ENCODE data around the gene SHCBP1.
A peak's percentile ranks its signal among the peaks of the same experiment; 100 is the strongest.

Gene SHCBP1, protein sequence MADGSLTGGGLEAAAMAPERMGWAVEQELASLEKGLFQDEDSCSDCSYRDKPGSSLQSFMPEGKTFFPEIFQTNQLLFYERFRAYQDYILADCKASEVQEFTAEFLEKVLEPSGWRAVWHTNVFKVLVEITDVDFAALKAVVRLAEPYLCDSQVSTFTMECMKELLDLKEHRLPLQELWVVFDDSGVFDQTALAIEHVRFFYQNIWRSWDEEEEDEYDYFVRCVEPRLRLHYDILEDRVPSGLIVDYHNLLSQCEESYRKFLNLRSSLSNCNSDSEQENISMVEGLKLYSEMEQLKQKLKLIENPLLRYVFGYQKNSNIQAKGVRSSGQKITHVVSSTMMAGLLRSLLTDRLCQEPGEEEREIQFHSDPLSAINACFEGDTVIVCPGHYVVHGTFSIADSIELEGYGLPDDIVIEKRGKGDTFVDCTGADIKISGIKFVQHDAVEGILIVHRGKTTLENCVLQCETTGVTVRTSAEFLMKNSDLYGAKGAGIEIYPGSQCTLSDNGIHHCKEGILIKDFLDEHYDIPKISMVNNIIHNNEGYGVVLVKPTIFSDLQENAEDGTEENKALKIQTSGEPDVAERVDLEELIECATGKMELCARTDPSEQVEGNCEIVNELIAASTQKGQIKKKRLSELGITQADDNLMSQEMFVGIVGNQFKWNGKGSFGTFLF

DNA sequence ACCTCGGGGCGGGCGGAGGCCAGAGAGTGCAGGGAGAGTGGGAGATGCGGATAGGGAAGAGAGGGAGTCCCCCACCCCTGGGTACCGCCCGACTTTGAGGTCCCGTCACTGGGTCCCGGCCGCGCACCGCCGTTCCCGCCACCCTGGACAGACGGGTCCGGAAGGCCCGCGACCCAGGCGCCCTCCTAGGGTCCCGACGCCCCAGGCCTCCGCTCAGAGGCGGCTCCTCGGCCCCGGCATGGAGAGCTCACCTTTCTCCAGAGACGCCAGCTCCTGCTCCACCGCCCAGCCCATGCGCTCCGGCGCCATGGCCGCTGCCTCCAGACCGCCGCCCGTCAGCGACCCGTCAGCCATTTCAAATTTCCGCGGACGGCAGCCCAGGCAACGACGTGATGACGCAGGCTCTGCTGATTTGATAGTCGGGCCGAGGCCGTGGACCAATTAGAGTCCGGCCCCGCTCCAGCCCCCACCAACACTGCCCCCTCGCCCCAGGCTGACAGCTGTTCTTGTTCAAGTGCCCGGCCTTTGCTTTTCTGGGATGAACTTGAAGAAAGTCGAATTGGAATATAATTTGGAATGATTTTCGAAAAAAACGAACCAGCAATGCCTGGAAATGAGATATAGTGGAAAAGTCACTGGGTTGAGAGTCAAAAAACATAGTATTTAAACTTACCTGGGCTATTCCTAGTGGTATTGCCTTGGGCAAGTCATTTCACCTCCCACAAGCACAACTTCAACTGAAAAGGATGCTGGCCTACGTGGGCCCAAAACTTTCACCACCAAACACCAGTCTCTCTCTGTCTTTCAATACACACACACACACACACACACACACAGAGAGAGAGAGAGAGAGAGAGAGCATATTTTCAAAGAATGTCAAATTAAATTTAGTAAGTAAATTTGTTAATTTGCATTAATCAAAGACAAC, at the start of gene SHCBP1:
Gene SHCBP1 (minus strand): TSS at position 374 of the 928 bp plus-strand sequence. CDS start 20 bp downstream, at position 354.
- Mint-ChIP-seq H3K4me1 (ENCODE audit: low read depth) (peaks cover 26% of the 10 kb centered on the region), H3K27me3 (no peaks in the 10 kb centered on the region), H3K4me3 (peak within 1 kb of the TSS; percentile 95), H3K36me3 (ENCODE audit: low read depth) (peaks cover 14% of the 10 kb centered on the region), H3K27ac (peak within 1 kb of the TSS; percentile 88), H3K9me3 (no peaks in the 10 kb centered on the region)
- intact Hi-C loops (cut with micrococcal nuclease): loop anchor here (2.0 kb wide), 1 partner anchor 68 kb away; the partner anchor contains the start of genes ORC6 and VPS35

DNA sequence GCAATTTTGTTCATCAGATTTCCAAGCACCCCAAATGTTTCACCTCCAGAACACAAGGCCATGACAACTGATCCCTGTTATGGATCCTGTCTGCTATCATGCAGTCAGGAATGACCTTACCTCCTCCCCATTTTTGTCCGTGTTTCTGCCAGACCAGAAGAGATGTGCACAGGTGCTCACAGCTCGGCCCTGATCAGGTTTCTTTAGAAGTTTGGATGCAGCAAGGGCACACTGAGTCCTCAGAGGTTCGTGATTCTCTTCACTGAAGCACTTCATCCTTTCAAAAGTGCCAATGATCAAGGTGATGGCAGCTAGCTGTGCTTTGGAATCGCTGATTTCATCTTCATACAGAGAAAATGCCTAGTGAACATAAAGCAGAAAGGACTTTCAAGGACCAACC, 40.9 kb upstream of the SHCBP1 start:
- Mint-ChIP-seq H3K27ac (no peak overlapping the region), H3K27me3 (no peaks in the 10 kb centered on the region), H3K4me3 (no peak overlapping the region), H3K9me3 (no peaks in the 10 kb centered on the region), H3K4me1 (ENCODE audit: low read depth) (peaks cover 23% of the 10 kb centered on the region), H3K36me3 (ENCODE audit: low read depth) (peaks cover 92% of the 10 kb centered on the region)
- intact Hi-C loops (cut with micrococcal nuclease): no loop called here

DNA sequence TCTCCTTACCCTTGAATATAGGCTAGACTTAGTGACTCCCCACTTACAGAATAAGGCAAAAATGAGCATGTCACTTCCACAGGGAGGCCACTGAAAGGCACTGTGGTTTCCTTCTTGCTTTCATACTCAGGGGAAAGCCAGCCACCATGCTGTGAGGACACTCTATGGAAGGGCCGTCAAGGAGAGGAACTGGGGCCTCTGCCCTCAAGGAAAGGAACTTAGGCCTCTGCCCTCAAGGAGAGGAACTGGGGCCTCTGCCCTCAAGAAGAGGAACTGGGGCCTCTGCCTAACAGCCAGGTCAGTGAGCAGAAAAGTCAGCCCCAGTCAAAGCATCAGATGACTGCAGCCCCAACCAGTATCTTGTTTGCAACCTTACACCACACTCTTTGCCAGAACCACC, 37.7 kb upstream of the SHCBP1 start:
- Mint-ChIP-seq H3K4me3 (no peak overlapping the region), H3K27ac (peak overlapping the region; percentile 72), H3K9me3 (no peaks in the 10 kb centered on the region), H3K4me1 (ENCODE audit: low read depth) (peaks cover 32% of the 10 kb centered on the region), H3K36me3 (ENCODE audit: low read depth) (peaks cover 81% of the 10 kb centered on the region), H3K27me3 (no peaks in the 10 kb centered on the region)
- intact Hi-C loops (cut with micrococcal nuclease): no loop called here

DNA sequence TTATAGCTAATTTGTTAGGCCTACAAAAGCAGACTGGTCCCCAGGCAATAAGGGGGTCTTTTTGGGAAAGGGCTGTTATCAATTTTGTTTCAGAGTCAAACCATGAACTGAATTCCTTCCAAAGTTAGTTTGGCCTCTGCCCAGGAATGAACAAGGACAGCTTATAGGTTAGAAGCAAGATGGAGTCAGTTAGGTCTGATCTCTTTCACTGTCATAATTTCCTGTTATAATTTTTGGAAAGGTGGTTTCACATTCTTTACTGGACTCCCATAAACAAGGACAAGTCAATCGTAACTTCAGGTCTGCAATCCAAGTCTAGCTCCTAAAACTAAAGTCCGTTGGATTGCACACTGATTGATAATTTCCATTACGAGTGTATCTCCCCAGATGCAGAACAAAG, 30.1 kb upstream of the SHCBP1 start:
- H3K4me1 Mint-ChIP-seq (ENCODE audit: low read depth): peaks cover 4% of the 10 kb centered on the region
- H3K27me3 Mint-ChIP-seq: no peaks in the 10 kb centered on the region
- no peak overlapping the region for H3K4me3 Mint-ChIP-seq
- no peak overlapping the region for H3K27ac Mint-ChIP-seq
- H3K9me3 Mint-ChIP-seq: no peaks in the 10 kb centered on the region
- intact Hi-C loops (cut with micrococcal nuclease): no loop called here
- peaks cover 51% of the 10 kb centered on the region for H3K36me3 Mint-ChIP-seq (ENCODE audit: low read depth)

DNA sequence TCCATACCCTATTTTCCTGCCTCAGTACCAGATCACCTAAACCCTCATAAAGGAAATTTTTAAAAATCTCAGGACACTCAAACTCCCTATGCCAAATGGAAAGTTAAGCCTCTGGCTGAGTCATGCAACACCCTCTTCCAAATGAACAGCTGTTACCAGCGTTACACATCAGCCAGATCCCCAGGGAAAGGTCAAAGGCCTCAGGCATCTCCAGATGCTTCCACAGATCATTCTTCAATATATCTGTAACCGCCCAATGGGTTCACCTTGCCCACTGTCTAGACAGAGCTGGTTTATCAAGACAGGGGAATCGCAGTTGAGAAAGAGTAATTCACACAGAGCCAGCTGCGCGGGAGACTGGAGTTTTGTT, 29.1 kb upstream of the SHCBP1 start:
- H3K27ac Mint-ChIP-seq: no peak overlapping the region
- H3K36me3 Mint-ChIP-seq (ENCODE audit: low read depth): peaks cover 40% of the 10 kb centered on the region
- H3K27me3 Mint-ChIP-seq: no peaks in the 10 kb centered on the region

DNA sequence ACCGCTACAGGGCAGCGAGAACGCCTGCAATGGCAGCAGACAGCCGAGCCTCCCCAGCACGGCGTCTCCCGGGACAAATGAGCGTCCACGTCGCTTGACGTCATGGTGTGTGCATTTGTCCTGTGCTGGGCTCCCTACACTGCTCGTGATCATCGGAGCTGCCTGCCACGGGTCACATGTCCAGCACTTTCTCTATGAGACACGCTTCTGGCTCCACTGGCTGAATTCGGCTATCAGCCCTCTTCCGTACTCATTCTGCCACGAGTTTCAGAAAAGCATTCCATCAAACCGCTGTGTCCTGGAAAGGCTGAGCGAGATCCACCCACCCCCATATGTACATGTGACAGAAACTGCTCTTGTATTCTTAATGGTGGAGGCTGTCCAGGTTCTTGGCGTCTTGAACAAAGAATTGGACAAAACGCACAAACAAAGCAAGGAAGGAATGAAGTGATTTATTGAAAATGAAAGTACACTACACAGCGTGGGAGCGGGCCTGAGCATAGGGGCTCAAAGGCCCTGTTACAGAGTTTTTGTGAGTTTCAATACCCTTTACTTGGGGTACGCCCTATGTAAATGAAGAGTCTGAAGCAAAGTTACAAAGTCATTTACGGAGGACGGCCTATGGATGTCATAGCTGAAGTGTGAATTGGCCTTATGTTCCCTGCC, 28.5 kb upstream of the SHCBP1 start:
- Mint-ChIP-seq H3K4me3 (no peak overlapping the region), H3K36me3 (ENCODE audit: low read depth) (peaks cover 39% of the 10 kb centered on the region), H3K27me3 (no peaks in the 10 kb centered on the region), H3K27ac (no peak overlapping the region), H3K4me1 (ENCODE audit: low read depth) (no peaks in the 10 kb centered on the region), H3K9me3 (peaks cover 7% of the 10 kb centered on the region)
- intact Hi-C loops (cut with micrococcal nuclease): no loop called here

More for the DNA sequence above, 29.1 kb upstream of the SHCBP1 start:
- Mint-ChIP-seq H3K4me1 (ENCODE audit: low read depth) (no peaks in the 10 kb centered on the region), H3K4me3 (no peak overlapping the region), H3K9me3 (peaks cover 2% of the 10 kb centered on the region)
- intact Hi-C loops (cut with micrococcal nuclease): no loop called here

DNA sequence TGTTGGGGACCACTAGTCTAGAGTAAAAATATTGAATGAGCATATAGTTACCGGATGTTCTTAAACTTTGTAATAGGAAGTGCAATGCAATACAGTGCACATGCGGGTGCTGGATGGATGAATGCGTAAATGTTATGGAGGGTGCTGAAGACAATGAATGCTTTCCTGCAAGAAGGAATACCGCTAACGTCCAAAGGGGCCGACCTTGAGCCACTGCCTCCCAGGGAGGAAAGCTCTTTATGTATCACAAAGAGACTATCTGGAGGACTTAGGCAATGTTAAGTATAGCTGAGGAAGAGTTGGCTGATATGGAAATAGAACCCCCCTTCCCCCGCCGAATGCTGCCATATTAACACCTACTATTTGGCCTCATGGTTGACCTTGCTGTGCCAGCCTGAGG, 27.5 kb upstream of the SHCBP1 start:
- intact Hi-C loops (cut with micrococcal nuclease): no loop called here
- Mint-ChIP-seq H3K9me3 (peaks cover 18% of the 10 kb centered on the region), H3K27ac (no peak overlapping the region), H3K4me1 (ENCODE audit: low read depth) (no peaks in the 10 kb centered on the region), H3K4me3 (no peak overlapping the region), H3K27me3 (no peaks in the 10 kb centered on the region), H3K36me3 (ENCODE audit: low read depth) (peaks cover 49% of the 10 kb centered on the region)

DNA sequence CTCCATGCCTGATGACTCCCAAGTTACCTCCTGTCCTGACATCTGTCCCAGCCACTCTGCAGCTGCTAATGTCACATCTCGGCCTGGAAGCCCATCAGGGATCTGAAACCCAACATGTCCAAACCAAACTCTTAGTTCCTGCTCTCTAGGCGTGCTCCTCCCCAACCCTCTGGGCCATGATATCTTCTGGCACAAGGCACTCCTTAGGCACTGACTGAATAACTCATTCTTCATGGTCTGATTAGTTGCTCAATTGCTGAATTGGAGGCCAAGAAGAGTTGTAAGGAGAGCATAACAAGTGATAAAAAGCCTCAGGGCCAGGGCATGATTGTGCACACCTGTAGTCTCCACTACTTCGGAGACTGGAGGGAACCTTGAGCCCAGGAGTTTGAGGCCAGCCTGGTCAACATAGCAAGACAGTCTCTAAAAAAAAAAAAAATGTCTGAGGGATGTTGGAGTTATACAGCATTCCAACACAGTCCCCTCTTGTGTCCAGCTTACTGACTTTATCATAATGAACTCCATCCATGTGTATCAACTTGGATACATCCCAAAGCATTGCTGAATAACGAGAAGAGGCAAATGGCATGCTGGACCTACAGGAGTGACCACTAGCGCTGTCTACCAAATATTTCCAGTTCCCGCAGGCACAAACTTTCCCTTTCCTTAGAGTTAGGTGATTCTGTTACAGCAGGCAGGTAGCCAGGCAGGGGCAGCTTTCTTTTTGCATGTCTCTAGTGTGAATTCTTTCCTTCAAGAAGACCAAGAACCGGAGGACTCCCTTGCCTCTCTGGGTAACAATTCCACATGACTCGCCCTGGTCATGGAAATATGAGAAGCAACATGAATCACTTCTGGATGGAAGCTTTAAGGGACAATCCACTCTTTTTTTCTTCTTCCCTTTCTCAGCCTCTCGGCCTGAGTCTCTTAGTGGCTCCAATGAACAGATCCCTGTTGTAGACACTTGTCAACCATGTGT, 18.1 kb upstream of the SHCBP1 start:
- Mint-ChIP-seq H3K27ac (peak overlapping the region; percentile 21), H3K4me1 (ENCODE audit: low read depth) (peaks cover 35% of the 10 kb centered on the region), H3K4me3 (no peak overlapping the region), H3K27me3 (no peaks in the 10 kb centered on the region), H3K36me3 (ENCODE audit: low read depth) (peaks cover 31% of the 10 kb centered on the region), H3K9me3 (peaks cover 10% of the 10 kb centered on the region)
- intact Hi-C loops (cut with micrococcal nuclease): no loop called here

DNA sequence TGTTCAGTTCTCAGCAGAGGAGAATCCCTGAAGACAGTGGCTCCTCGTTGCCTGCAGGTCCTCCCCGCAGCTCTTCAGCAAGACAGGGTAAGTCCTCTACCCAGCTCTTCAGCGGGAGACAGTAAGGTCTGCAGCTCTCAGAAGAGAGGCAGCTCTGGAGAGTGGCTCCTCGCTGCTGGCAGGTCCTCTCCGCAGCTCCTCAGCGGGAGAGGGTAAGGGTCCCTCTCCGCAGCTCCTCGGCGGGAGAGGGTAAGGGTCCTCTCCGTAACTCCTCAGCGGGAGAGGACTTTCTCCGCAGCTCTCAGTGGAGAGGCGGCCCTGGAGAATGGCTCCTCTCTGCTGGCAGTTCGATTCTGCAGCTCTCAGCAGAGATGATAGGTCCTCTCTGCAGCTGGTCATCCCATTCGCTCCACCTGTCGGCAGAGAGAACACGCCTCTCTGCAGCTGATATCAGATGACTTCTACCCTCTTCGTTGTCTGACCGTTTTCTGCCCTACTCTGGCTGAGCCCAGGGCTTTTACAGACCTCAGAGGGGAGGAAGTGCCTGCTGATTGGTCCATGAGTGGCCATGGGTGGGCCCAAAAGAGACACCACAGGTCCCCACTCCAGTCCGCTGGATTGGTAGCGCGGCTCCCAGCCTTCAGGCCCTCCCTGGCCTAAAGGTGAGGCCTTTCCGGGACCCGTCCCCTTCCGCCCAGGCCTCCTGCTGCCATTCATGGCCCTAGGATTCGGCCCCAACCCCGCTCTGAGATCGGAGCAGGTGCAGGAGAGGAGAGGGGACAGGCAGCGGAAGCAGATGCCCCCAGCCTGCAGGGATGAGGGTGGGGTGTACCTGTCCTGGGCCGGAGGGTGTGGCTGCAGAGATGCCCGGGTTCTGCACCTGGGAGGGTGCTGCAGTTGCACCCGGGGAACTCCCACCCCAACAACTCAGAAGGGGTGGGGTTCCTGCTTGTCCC, 11.9 kb upstream of the SHCBP1 start:
- Mint-ChIP-seq H3K27ac (no peak overlapping the region), H3K4me1 (ENCODE audit: low read depth) (peaks cover 27% of the 10 kb centered on the region), H3K9me3 (no peaks in the 10 kb centered on the region), H3K36me3 (ENCODE audit: low read depth) (peaks cover 6% of the 10 kb centered on the region), H3K27me3 (peaks cover 1% of the 10 kb centered on the region), H3K4me3 (no peak overlapping the region)
- intact Hi-C loops (cut with micrococcal nuclease): no loop called here

DNA sequence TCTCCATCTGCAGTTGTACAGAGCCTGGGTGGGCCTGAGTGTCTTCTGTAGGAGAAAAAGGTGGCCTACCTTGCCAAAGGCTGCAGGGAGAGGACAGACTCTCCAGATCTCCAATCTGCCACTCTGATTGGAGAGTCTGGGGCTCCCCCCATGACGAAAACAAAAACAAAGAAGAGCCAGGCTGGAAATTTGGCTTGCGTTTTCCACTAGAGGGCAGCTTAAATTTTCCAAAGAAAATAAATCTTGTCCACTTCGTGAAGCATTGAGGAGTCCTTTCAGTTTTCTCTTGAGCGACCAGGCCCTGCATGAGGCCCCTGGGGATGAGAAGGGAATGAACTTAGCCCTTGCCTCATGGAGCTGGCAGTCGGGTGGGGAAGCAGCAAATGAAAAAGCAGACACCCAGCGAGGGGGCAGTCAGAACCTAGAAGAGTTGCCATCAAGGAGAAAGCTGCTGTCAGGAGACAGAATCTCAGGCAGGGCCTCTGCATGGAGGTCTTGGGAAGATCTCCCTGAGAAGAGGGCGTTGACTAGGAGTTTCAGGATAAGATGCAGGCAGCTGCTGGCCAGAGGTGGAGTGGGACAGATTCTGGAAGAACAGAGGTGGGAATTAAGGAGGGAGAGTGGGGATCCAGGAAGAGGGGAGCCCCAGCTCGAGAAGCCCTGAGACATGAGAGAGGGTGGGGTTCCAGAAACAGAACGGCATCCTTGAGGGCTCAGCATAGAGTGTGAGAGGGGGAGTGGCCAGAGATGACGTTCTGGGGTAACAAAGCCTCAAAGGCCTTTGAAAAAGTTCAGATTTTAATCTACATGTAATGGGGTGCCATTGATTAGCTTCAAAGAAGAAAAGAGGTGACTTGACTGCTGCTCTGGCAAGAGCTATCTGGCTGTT, 8.4 kb upstream of the SHCBP1 start:
- peaks cover 1% of the 10 kb centered on the region for H3K27me3 Mint-ChIP-seq
- peaks cover 11% of the 10 kb centered on the region for H3K4me1 Mint-ChIP-seq (ENCODE audit: low read depth)
- H3K36me3 Mint-ChIP-seq (ENCODE audit: low read depth): no peaks in the 10 kb centered on the region
- intact Hi-C loops (cut with micrococcal nuclease): no loop called here
- H3K9me3 Mint-ChIP-seq: no peaks in the 10 kb centered on the region
- peak overlapping the region; percentile 8 for H3K27ac Mint-ChIP-seq
- no peak overlapping the region for H3K4me3 Mint-ChIP-seq

DNA sequence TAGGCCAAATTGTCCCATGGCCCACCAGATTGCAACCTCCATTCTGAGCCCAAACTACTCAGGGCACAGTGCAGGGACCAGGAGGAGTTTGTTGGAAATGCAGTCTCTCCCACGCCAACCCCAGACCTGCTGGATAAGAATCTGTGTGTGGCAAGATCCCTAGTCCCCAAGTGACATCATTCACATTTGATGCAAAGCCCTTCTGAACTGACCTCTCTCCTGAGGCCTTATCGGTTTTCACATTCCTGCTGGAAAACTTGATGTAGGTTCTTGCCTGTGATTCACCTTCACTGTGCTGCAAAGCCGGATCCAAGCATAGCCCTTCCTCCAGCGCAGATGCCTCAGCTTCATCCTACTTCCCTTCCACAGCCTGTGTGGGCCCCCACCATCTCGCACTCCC, 6.6 kb upstream of the SHCBP1 start:
- Mint-ChIP-seq H3K4me3 (no peak overlapping the region), H3K36me3 (ENCODE audit: low read depth) (no peaks in the 10 kb centered on the region), H3K27me3 (peaks cover 1% of the 10 kb centered on the region), H3K4me1 (ENCODE audit: low read depth) (peaks cover 11% of the 10 kb centered on the region), H3K9me3 (no peaks in the 10 kb centered on the region), H3K27ac (no peak overlapping the region)
- intact Hi-C loops (cut with micrococcal nuclease): no loop called here

All from dendritic cell treated with granulocyte-macrophage colony-stimulating factor and Interleukin-4, amounts not matched to agents 40 ng/mL and 50 ng/mL, for 4 days (primary cell).